ENCODE data around the gene INTS11.

Gene INTS11

DNA sequence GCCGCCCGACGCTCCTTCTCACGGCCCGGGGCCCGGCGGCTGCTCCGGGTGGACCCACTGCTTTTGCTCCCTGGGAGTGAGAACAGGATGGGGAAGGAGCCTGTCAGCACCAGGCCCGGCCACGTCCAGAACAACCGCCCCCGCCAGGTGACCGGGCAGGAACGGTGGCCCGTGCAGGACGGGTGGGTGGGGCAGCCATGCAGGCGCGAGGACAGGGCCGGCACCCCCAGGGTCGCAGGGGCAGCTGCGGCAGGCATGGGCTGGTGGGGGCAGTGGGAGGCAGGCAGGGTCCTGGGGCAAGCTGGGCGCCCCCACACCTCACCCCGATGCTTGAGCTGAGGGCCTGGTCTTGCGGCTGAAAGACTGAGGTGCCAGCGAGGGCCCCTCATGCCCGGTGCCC is 12.0 kb upstream of the INTS11 start:
- Histone ChIP-seq H3K4me3 (no peak overlapping the region), H3K9me3 (ENCODE audit: low read depth, low read length) (no peaks in the 10 kb centered on the region), H3K36me3 (ENCODE audit: insufficient read depth, low read length) (peaks cover 3% of the 10 kb centered on the region; the same call in 1 of the 2 replicates), H3K27ac (no peak overlapping the region), H3K9ac (ENCODE audit: insufficient read length) (no peak overlapping the region)
- DNase-seq (ENCODE audit: low read depth, low spot score) = no peak
- TF ChIP-seq FOXP2 (optimal IDR thresholded peaks at IDR 0.05; ENCODE audit: control extremely low read depth, extremely low read length, insufficient read depth) (no peak), POLR2AphosphoS5 (IDR thresholded peaks at IDR 0.05; ENCODE audit: borderline replicate concordance, low read depth, low read length) (no peak), EZH2 (IDR thresholded peaks at IDR 0.05) (no peak)

GRCh38 chr1:1335792-1336248 is 11.4 kb upstream of the INTS11 start:
- TF ChIP-seq POLR2AphosphoS5 (IDR thresholded peaks at IDR 0.05; ENCODE audit: borderline replicate concordance, low read depth, low read length) = 0 out of 2 replicates have a peak, but pooled peaks have one; percentile 6
- no peak for TF ChIP-seq EZH2 (IDR thresholded peaks at IDR 0.05)
- DNase-seq (ENCODE audit: low read depth, low spot score) = no peak
- Histone ChIP-seq H3K9me3 (ENCODE audit: low read depth, low read length) (no peaks in the 10 kb centered on the region), H3K36me3 (ENCODE audit: insufficient read depth, low read length) (peaks cover 3% of the 10 kb centered on the region; the same call in 1 of the 2 replicates), H3K27ac (no peak overlapping the region), H3K4me3 (no peak overlapping the region), H3K9ac (ENCODE audit: insufficient read length) (no peak overlapping the region)

DNA sequence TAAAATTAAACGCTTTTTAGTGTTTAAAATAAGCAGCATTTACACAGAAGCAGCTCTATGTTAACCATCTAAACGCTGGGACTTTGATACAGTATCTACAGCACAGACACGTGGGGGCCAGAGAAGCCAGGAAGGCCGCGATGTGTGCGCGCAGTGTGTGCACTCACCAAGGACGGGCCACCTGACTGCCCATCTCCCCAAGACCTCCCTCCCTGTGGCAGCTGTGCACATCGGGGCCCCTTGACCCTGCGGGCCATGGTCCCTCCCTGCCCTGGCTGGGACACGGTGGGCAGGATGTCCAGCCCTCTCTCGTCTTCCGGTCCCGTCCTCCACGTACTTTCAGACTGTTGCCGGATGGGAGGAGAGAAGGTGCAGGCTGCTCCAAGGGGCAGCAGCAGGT is 10.8 kb upstream of the INTS11 start:
- H3K9ac ChIP-seq (ENCODE audit: insufficient read length) = no peak overlapping the region

DNA sequence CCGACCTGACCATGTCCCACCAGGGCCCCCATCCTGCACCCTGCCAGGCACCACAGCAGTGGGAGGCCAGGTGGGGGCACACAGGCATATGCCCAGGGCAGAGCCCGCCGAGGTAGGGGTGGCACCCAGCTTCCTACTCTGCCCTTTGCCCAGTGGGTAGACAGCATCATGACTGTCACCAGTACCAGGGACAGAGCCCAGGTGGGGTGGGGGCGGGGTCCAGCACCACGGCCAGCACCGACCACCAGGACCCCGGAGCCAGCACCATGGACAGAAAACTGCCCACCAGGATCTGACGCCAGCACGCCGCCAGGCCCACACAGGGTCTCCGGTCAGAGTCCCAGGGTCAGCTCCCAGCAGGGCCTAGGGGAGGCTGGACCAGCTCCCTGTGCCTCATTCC is 10.4 kb upstream of the INTS11 start:
- Histone ChIP-seq H3K9me3 (ENCODE audit: low read depth, low read length) (no peaks in the 10 kb centered on the region), H3K27ac (no peak overlapping the region), H3K36me3 (ENCODE audit: insufficient read depth, low read length) (peaks cover 3% of the 10 kb centered on the region; the same call in 1 of the 2 replicates), H3K4me3 (no peak overlapping the region), H3K9ac (ENCODE audit: insufficient read length) (no peak overlapping the region)
- TF ChIP-seq FOXP2 (optimal IDR thresholded peaks at IDR 0.05; ENCODE audit: control extremely low read depth, extremely low read length, insufficient read depth) (no peak), POLR2AphosphoS5 (IDR thresholded peaks at IDR 0.05; ENCODE audit: borderline replicate concordance, low read depth, low read length) (no peak), EZH2 (IDR thresholded peaks at IDR 0.05) (no peak)
- DNase-seq (ENCODE audit: low read depth, low spot score) = no peak

More for the DNA sequence above, 10.8 kb upstream of the INTS11 start:
- no peak overlapping the region for H3K27ac ChIP-seq
- DNase-seq (ENCODE audit: low read depth, low spot score) = no peak
- H3K9me3 ChIP-seq (ENCODE audit: low read depth, low read length) = no peaks in the 10 kb centered on the region
- H3K4me3 ChIP-seq = no peak overlapping the region
- TF ChIP-seq POLR2AphosphoS5 (IDR thresholded peaks at IDR 0.05; ENCODE audit: borderline replicate concordance, low read depth, low read length) (no peak), EZH2 (IDR thresholded peaks at IDR 0.05) (no peak), FOXP2 (optimal IDR thresholded peaks at IDR 0.05; ENCODE audit: control extremely low read depth, extremely low read length, insufficient read depth) (no peak)
- H3K36me3 ChIP-seq (ENCODE audit: insufficient read depth, low read length) = peaks cover 3% of the 10 kb centered on the region; the same call in 1 of the 2 replicates

DNA sequence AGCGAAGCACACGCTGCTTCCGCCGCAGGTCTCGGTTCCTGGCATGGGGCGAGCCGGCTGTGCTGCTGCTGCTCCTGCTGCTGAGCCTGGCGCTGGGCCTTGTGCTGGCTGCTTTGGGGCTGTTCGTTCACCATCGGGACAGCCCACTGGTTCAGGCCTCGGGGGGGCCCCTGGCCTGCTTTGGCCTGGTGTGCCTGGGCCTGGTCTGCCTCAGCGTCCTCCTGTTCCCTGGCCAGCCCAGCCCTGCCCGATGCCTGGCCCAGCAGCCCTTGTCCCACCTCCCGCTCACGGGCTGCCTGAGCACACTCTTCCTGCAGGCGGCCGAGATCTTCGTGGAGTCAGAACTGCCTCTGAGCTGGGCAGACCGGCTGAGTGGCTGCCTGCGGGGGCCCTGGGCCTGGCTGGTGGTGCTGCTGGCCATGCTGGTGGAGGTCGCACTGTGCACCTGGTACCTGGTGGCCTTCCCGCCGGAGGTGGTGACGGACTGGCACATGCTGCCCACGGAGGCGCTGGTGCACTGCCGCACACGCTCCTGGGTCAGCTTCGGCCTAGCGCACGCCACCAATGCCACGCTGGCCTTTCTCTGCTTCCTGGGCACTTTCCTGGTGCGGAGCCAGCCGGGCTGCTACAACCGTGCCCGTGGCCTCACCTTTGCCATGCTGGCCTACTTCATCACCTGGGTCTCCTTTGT is 9.2 kb upstream of the INTS11 start:
- H3K36me3 ChIP-seq (ENCODE audit: insufficient read depth, low read length) = peaks cover 3% of the 10 kb centered on the region; the same call in 1 of the 2 replicates

DNA sequence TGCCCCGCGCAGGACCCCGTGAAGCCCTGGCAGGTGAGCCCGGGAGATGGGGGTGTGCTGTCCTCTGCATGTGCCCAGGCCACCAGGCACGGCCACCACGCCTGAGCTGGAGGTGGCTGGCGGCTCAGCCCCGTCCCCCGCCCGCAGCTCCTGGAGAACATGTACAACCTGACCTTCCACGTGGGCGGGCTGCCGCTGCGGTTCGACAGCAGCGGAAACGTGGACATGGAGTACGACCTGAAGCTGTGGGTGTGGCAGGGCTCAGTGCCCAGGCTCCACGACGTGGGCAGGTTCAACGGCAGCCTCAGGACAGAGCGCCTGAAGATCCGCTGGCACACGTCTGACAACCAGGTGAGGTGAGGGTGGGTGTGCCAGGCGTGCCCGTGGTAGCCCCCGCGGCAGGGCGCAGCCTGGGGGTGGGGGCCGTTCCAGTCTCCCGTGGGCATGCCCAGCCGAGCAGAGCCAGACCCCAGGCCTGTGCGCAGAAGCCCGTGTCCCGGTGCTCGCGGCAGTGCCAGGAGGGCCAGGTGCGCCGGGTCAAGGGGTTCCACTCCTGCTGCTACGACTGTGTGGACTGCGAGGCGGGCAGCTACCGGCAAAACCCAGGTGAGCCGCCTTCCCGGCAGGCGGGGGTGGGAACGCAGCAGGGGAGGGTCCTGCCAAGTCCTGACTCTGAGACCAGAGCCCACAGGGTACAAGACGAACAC is 8.5 kb upstream of the INTS11 start:
- no peak overlapping the region for H3K9ac ChIP-seq (ENCODE audit: insufficient read length)
- no peak for TF ChIP-seq FOXP2 (optimal IDR thresholded peaks at IDR 0.05; ENCODE audit: control extremely low read depth, extremely low read length, insufficient read depth)
- TF ChIP-seq EZH2 (IDR thresholded peaks at IDR 0.05) = no peak
- TF ChIP-seq POLR2AphosphoS5 (IDR thresholded peaks at IDR 0.05; ENCODE audit: borderline replicate concordance, low read depth, low read length) = no peak
- H3K36me3 ChIP-seq (ENCODE audit: insufficient read depth, low read length) = peaks cover 3% of the 10 kb centered on the region; the same call in 1 of the 2 replicates
- no peaks in the 10 kb centered on the region for H3K9me3 ChIP-seq (ENCODE audit: low read depth, low read length)
- H3K27ac ChIP-seq = no peak overlapping the region
- DNase-seq (ENCODE audit: low read depth, low spot score) = no peak
- H3K4me3 ChIP-seq = no peak overlapping the region

More for the DNA sequence above, 9.2 kb upstream of the INTS11 start:
- Histone ChIP-seq H3K4me3 (no peak overlapping the region), H3K9me3 (ENCODE audit: low read depth, low read length) (no peaks in the 10 kb centered on the region), H3K27ac (no peak overlapping the region), H3K9ac (ENCODE audit: insufficient read length) (no peak overlapping the region)
- DNase-seq (ENCODE audit: low read depth, low spot score) = no peak
- TF ChIP-seq FOXP2 (optimal IDR thresholded peaks at IDR 0.05; ENCODE audit: control extremely low read depth, extremely low read length, insufficient read depth) (no peak), EZH2 (IDR thresholded peaks at IDR 0.05) (no peak), POLR2AphosphoS5 (IDR thresholded peaks at IDR 0.05; ENCODE audit: borderline replicate concordance, low read depth, low read length) (no peak; the same call in 1 of the 2 replicates)

GRCh38 chr1:1332031-1332755 is 7.7 kb upstream of the INTS11 start:
- Histone ChIP-seq H3K27ac (no peak overlapping the region), H3K4me3 (no peak overlapping the region), H3K9me3 (ENCODE audit: low read depth, low read length) (no peaks in the 10 kb centered on the region), H3K36me3 (ENCODE audit: insufficient read depth, low read length) (peaks cover under 1% of the 10 kb centered on the region; the same call in 1 of the 2 replicates), H3K9ac (ENCODE audit: insufficient read length) (no peak overlapping the region)
- no peak for DNase-seq (ENCODE audit: low read depth, low spot score)
- no peak for TF ChIP-seq EZH2 (IDR thresholded peaks at IDR 0.05)

All from SK-N-MC (cell line).